Small intestine (tissue), 7 donors: ENCODE results near the gene RMI2. TPM values are rescaled to one million over a fixed set of nuclear protein-coding genes. Genes with fewer than 3 reads are reported as not detected.
"Not testable (repeated sequence)": the region's sequence is repeated elsewhere in the genome, so short reads cannot be mapped to it uniquely, and the experiment has no call there.

ENCODE experiments used
- DNase-seq, 2 donors: peaks; one replicate each; pipeline versions ENCODE4 v3.0.0 to v3.0.0-alpha.2; 2013
- FAIRE-seq: peaks from 2 replicates; lab custom pipeline; 2012; peaks lifted over from hg19 to GRCh38; lab: Jason Lieb, UNC
- H3K27ac ChIP-seq, 3 donors: one replicate each; pipeline ENCODE4 v1.5.1; 2013; ENCODE audit warnings: low read length in 2 of 3, mild to moderate bottlenecking in 2 of 3, control low read depth in 1 of 3, inconsistent platforms in 1 of 3, low read depth in 1 of 3, moderate library complexity in 1 of 3
- H3K27me3 ChIP-seq, 3 donors: one replicate each; pipeline ENCODE4 v1.6.1; 2013; ENCODE audit warnings: low read length in 3 of 3, inconsistent platforms in 1 of 3; ENCODE audit not compliant: control insufficient read depth in 3 of 3, insufficient read depth in 3 of 3
- H3K36me3 ChIP-seq, 3 donors: one replicate each; pipeline ENCODE4 v1.6.1; 2013; ENCODE audit warnings: low read length in 3 of 3, inconsistent platforms in 1 of 3, low read depth in 1 of 3, mild to moderate bottlenecking in 1 of 3, moderate library complexity in 1 of 3; ENCODE audit not compliant: control insufficient read depth in 3 of 3, insufficient read depth in 2 of 3
- H3K4me1 ChIP-seq, 3 donors: one replicate each; pipeline ENCODE4 v1.6.1; 2013; ENCODE audit warnings: low read length in 2 of 3, inconsistent platforms in 1 of 3, low read depth in 1 of 3, mild to moderate bottlenecking in 1 of 3, moderate library complexity in 1 of 3; ENCODE audit not compliant: control insufficient read depth in 3 of 3, insufficient read depth in 2 of 3
- H3K4me3 ChIP-seq, 3 donors: one replicate each; pipeline ENCODE4 v1.5.1; 2013; ENCODE audit warnings: low read length in 3 of 3, control low read depth in 1 of 3, inconsistent platforms in 1 of 3, low read depth in 1 of 3, mild to moderate bottlenecking in 1 of 3, moderate library complexity in 1 of 3
- H3K9me3 ChIP-seq, 2 donors: one replicate each; pipeline ENCODE4 v1.6.1; 2013; ENCODE audit warnings: low read depth in 1 of 2, low read length in 1 of 2; ENCODE audit not compliant: control insufficient read depth in 2 of 2, insufficient read depth in 1 of 2
- WGBS, 3 donors: extraction: QIAGEN DNeasy Blood & Tissue Kit; methylation state at CpG; one replicate each; pipeline ENCODE4 v1.1.7; 2013; 5-methylcytosine and 5-hydroxymethylcytosine counted together
- polyA plus RNA-seq, 4 donors: library from polyadenylated mRNA; stranded (reverse) in 3 of 4; unstranded in 1 of 4; fragments of 200-250 nt in 3 of 4; fragments of 120-200 nt in 1 of 4; gene quantifications; one replicate each; pipeline versions ENCODE4 v1.2.1 to v1.2.3, GENCODE V29; 2013
- donor health status: healthy with polysubstance abuse.
- donor health status: control.
- donor health status: control.
- donor health status: Bipolar disorder and iron deficiency.
- donor health status: healthy.

The RMI2 gene
- polyA plus RNA-seq, 4 donors: 1.4 to 14.6 (median 8.6) TPM

DNA sequence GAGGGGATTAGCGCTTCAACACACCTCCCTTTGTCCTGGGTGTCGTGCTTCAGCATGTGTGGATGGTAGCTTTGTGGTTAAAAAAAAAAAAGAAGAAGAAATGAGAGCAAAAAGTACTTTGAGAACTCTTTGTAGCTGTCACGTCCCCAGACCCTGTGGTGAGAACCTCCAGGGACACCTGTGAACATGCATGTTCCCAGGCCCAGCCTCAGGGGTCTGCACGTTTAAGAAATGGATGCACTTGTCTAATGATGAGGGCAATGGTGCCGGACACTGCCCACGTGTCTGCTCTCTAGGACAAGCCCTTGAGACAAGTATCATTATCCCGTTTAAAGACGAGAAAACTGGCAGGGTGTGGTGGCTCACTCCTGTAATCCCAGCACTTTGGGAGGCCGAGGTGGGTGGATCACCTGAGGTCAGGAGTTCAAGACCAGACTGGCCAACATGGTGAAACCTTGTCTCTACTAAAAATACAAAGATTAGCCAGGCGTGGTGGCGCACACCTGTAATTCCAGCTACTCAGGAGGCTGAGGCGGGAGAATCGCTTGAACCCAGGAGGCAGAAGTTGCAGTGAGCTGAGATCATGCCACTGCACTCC is 46.2 kb upstream of the RMI2 start:
- not testable (repeated sequence) for H3K36me3 ChIP-seq, H3K27ac ChIP-seq, H3K27me3 ChIP-seq, H3K4me3 ChIP-seq, FAIRE-seq, DNase-seq, H3K4me1 ChIP-seq, H3K9me3 ChIP-seq
- WGBS, 3 donors: 83 to 86% (median 85%) methylated on average over 13 of the region's 13 CpGs

DNA sequence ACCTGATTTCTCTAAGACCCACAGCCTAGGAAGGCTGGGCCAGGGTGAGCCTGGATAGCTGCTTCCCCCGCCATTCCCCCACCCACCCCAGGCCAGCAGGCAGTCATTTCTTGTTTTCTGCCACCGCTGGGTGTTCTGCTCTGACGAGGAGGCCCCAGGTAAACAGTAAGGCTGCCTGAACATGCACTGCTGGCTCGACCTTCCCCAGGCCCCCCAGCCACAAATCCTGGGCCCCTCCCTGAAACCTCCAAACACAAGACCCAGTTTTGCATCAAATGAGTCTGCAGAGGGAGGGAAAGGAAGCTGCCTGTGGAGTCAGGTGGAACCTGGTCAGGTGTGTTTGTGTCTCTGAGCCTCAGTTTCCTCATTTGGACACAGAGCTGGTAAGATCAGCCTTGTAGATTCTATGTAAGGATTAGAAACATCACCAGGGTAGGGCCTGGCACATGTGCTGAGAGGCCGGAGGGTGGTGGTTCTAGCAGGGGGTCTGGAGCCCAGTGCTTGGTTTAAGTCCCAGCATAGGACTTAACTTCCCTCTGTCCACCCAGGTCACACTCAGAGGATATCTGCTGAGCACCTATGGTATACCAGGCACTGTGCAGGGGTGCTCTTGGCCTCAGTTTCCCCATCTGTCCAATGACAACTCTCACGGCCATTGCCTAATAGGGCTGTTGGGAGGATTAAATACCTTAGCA is 45.2 kb upstream of the RMI2 start:
- Histone ChIP-seq H3K36me3 (no peaks in the 10 kb centered on the region), H3K9me3 (peaks cover 0 to 3% of the 10 kb centered on the region in 2 donors), H3K4me3 (no peak overlapping the region), H3K4me1 (peaks cover 4 to 9% (median 7%) of the 10 kb centered on the region in 3 donors), H3K27ac (no peak overlapping the region), H3K27me3 (no peaks in the 10 kb centered on the region)
- FAIRE-seq: no peak
- DNase-seq: no peak
- WGBS, 3 donors: 83 to 87% (median 87%) methylated on average over 6 of the region's 6 CpGs

DNA sequence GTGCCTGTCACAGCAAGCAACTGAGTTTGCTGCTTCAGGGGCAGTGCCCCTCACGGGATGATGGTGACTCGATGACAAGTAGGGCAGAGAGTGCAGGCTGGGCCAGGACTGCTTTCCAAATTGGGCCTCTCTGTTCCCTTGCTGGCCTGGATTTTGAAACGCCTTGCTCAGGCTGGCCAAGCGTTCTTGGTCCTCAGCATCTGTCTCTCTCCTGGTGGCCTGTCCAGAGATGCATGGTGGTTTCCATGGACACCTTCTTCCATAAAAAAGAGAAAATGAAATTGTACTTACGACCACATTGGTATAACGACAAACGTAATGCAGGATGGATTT is 44.7 kb upstream of the RMI2 start:
- Histone ChIP-seq H3K27ac (no peak overlapping the region), H3K9me3 (peaks cover 0 to 3% of the 10 kb centered on the region in 2 donors), H3K36me3 (no peaks in the 10 kb centered on the region), H3K27me3 (no peaks in the 10 kb centered on the region), H3K4me1 (peaks cover 4 to 9% (median 7%) of the 10 kb centered on the region in 3 donors), H3K4me3 (no peak overlapping the region)
- FAIRE-seq (no peak), DNase-seq (no peak)
- WGBS, 3 donors: 92 to 93% (median 92%) methylated on average over 7 of the region's 7 CpGs

DNA sequence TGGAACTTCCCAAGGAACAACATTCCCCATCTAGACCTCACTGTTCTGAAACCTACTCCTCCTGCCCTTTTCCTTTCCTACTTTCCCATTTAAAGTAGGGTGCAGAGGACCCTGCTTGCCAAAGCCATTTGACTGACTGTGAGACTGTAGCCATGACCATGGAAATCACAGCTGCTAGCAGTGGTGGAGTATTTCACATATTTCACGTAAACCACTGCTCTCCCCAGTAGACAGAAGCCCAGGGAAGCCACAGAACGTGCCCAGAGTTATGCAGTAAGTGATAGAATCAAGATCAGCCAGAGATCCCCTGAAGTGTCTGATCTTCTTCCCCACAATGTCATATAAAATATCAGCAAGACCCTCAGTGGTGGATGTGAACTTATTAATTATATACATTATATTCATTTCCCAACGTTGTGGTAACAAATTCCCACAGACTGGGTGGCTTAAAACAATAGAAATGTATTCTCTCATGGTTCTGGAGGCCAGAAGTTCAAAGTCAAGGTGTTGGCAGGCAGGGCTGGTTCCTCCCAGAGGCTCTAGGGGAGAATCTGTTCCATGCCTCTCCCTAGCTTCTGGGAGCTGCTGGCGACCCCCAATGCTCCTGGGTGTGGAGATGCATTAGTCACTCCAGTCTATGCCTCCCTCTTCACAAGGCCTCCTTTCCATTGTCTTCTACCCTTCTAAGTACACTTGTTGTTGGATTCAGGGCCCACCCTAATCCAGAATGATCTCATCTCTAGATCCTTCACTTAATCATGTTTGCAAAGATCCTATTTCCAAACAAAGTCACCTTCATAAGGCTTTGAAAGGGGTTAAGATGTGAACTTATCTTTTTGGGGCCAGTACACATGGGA is 43.4 kb upstream of the RMI2 start:
- 51 to 66% (median 55%) methylated on average over 4 of the region's 4 CpGs for WGBS, 3 donors

DNA sequence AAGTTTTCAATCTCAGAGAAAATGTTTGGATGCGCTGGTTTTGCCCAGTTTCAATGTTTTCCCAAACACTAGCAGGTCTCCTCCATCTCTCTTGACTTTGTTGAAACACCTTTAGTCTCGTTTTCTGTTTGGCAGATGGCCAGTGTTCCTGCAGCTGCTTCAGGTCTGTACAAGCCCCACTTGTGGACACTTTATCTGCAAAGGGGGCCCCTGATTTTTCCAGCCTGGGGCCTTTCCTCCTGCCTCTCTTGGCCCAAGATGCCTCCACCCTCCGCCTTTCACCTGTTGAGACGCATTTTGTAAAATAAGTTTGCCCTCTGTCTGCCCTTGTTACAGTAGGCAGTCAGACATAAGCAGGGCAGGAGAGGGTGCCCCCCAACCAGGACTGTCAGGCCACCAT is 42.3 kb upstream of the RMI2 start:
- no peaks in the 10 kb centered on the region for H3K36me3 ChIP-seq
- no peak overlapping the region for H3K27ac ChIP-seq
- no peak for FAIRE-seq
- no peak overlapping the region for H3K4me3 ChIP-seq
- WGBS, 3 donors: 50 to 65% (median 51%) methylated on average over 4 of the region's 4 CpGs
- DNase-seq: no peak
- H3K9me3 ChIP-seq: peaks cover 0 to 3% of the 10 kb centered on the region in 2 donors
- peaks cover 0 to 4% (median 0%) of the 10 kb centered on the region in 3 donors for H3K4me1 ChIP-seq
- H3K27me3 ChIP-seq: no peaks in the 10 kb centered on the region

More for the DNA sequence above, 43.4 kb upstream of the RMI2 start:
- Histone ChIP-seq H3K27me3 (no peaks in the 10 kb centered on the region), H3K27ac (no peak overlapping the region), H3K9me3 (peaks cover 0 to 3% of the 10 kb centered on the region in 2 donors), H3K4me1 (peaks cover 4 to 9% (median 6%) of the 10 kb centered on the region in 3 donors), H3K4me3 (no peak overlapping the region), H3K36me3 (no peaks in the 10 kb centered on the region)
- FAIRE-seq (no peak), DNase-seq (no peak)

DNA sequence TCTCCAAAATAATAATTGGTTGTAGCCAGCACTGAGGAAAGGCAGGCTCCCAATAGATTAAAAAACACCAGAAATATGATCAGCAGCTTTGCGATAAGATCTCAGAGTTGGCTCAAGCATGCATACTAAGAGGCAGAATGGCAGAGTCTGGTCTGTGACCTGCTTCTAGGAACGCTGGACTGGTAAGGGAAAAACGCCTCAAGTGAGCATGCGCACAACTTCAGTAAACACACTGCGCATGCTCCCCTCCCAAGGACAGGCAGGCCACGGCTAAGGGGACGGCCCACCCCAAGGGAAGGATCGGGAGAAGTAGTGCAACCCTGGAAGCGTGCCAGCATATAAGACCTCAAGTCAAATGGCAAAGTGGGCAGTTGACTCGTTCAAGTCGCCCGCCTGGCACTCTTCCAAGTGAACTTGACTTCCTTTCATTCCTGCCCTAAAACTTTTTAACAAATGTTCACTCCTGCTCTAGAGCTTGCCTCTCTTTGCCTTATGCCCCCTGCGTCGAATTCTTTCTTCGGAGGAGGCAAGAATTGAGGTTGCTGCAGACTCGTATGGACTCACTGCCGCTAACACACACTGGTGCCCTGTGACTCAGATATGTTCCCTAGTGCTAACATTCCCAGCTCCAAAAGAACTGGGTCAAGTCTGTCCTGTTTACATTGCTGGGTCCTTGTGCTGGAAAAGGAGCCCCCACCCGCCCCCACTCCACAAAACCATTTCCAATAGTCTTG is 41.7 kb upstream of the RMI2 start:
- peaks cover 0 to 4% (median 0%) of the 10 kb centered on the region in 3 donors for H3K4me1 ChIP-seq
- no peak overlapping the region for H3K27ac ChIP-seq
- H3K9me3 ChIP-seq: peaks cover 0 to 3% of the 10 kb centered on the region in 2 donors
- 79 to 81% (median 79%) methylated on average over 18 of the region's 18 CpGs for WGBS, 3 donors
- DNase-seq (no peak), FAIRE-seq (no peak)
- no peaks in the 10 kb centered on the region for H3K36me3 ChIP-seq
- no peaks in the 10 kb centered on the region for H3K27me3 ChIP-seq
- no peak overlapping the region for H3K4me3 ChIP-seq

DNA sequence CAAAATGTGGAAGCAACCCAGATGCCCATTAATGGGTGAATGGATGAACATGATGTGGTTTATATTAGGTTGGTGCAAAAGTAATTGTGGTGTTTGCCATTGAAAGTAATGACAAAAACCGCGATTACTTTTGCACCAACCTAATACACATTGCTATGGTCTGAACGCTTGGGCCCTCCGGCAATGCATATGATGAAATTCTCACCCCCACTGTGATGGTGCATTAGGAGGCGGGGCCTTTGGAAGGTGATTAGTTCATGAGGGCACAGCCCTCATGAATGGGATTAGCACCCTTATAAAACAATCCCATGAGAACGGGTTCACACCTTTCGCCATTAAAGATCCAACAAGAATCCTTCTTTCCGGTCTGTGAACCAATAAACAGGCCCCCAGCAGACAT is 38.9 kb upstream of the RMI2 start:
- Histone ChIP-seq H3K9me3 (peaks cover 0 to 3% of the 10 kb centered on the region in 2 donors), H3K27ac (no peak overlapping the region), H3K4me1 (peaks cover 0 to 4% (median 0%) of the 10 kb centered on the region in 3 donors), H3K27me3 (no peaks in the 10 kb centered on the region), H3K36me3 (no peaks in the 10 kb centered on the region), H3K4me3 (no peak overlapping the region)
- 88 to 92% (median 90%) methylated on average over 8 of the region's 8 CpGs for WGBS, 3 donors
- DNase-seq (no peak), FAIRE-seq (no peak)
